BLaER1 treated with 17β-estradiol and CSF1 and Interleukin-3, amounts not matched to agents 10 nM and 100 nM (cell line): ENCODE measurements around the gene USP12.

Source experiments
- H3K27ac ChIP-seq, 11 experiments: shearing (Covaris generic); formaldehyde crosslinking; 2 replicates each; pipeline ENCODE4 v1.8.1; 2022
- H3K27me3 ChIP-seq, 11 experiments: shearing (Covaris generic); formaldehyde crosslinking; 2 replicates each; pipeline ENCODE4 v1.8.1; 2022
- H3K36me3 ChIP-seq, 11 experiments: shearing (Covaris generic); formaldehyde crosslinking; 2 replicates each; pipeline ENCODE4 v1.8.1; 2022
- H3K4me1 ChIP-seq, 10 experiments: shearing (Covaris generic); formaldehyde crosslinking; 2 replicates each; pipeline ENCODE4 v1.8.1; 2022
- H3K4me2 ChIP-seq, 11 experiments: shearing (Covaris generic); formaldehyde crosslinking; 2 replicates each; pipeline ENCODE4 v1.8.1; 2022
- H3K4me3 ChIP-seq, 10 experiments: shearing (Covaris generic); formaldehyde crosslinking; 2 replicates each; pipeline ENCODE4 v1.8.1; 2022
- H3K9ac ChIP-seq, 11 experiments: shearing (Covaris generic); formaldehyde crosslinking; 2 replicates each; pipeline ENCODE4 v1.8.1; 2022
- H3K9me3 ChIP-seq, 11 experiments: shearing (Covaris generic); formaldehyde crosslinking; replicated peaks in 1 of 11; 2 replicates each; pipeline ENCODE4 v1.8.1; 2022
- H4K20me1 ChIP-seq, 11 experiments: shearing (Covaris generic); formaldehyde crosslinking; 2 replicates each; pipeline ENCODE4 v1.8.1; 2022
- Cebpa-rat ChIP-seq, 11 experiments: shearing (Covaris generic); IDR thresholded peaks; 2 replicates each; pipeline ENCODE4 v1.8.1; 2022

The USP12 gene

GRCh38 chr13:27189192-27189591, 17.6 kb upstream of the USP12 start:
- Histone ChIP-seq H4K20me1 (no peaks in the 10 kb centered on the region), H3K9ac (no peak overlapping the region)

GRCh38 chr13:27188239-27188638, 16.6 kb upstream of the USP12 start:
- no peak for TF ChIP-seq Cebpa-rat (IDR thresholded peaks at IDR 0.05)

More at GRCh38 chr13:27189192-27189591, 17.6 kb upstream of the USP12 start:
- no peak overlapping the region for H3K4me3 ChIP-seq
- H3K36me3 ChIP-seq: no peaks in the 10 kb centered on the region
- TF ChIP-seq Cebpa-rat (IDR thresholded peaks at IDR 0.05): no peak
- H3K27ac ChIP-seq: no peak overlapping the region
- H3K4me2 ChIP-seq: no peak overlapping the region
- H3K4me1 ChIP-seq: peaks cover 0 to 13% (median 6%) of the 10 kb centered on the region in 10 experiments; a peak in 10 of 20 replicates
- no peaks in the 10 kb centered on the region for H3K9me3 ChIP-seq
- no peaks in the 10 kb centered on the region for H3K27me3 ChIP-seq

GRCh38 chr13:27186295-27186694, 14.7 kb upstream of the USP12 start:
- no peak for TF ChIP-seq Cebpa-rat (IDR thresholded peaks at IDR 0.05)
- Histone ChIP-seq H3K36me3 (no peaks in the 10 kb centered on the region), H3K9ac (no peak overlapping the region), H3K9me3 (no peaks in the 10 kb centered on the region), H3K27ac (no peak overlapping the region), H4K20me1 (no peaks in the 10 kb centered on the region), H3K4me1 (peaks cover 0 to 20% (median 0%) of the 10 kb centered on the region in 10 experiments; a peak in 6 of 20 replicates), H3K27me3 (no peaks in the 10 kb centered on the region), H3K4me2 (no peak overlapping the region), H3K4me3 (no peak overlapping the region)

More at GRCh38 chr13:27188239-27188638, 16.6 kb upstream of the USP12 start:
- no peak overlapping the region for H3K4me2 ChIP-seq
- H3K27me3 ChIP-seq: no peaks in the 10 kb centered on the region
- H3K9me3 ChIP-seq: no peaks in the 10 kb centered on the region
- H3K9ac ChIP-seq: no peak overlapping the region
- no peak overlapping the region for H3K27ac ChIP-seq
- peaks cover 0 to 22% (median 6%) of the 10 kb centered on the region in 10 experiments; a peak in 11 of 20 replicates for H3K4me1 ChIP-seq
- no peaks in the 10 kb centered on the region for H3K36me3 ChIP-seq
- no peaks in the 10 kb centered on the region for H4K20me1 ChIP-seq
- H3K4me3 ChIP-seq: no peak overlapping the region

- no peaks in the 10 kb centered on the region for H3K9me3 ChIP-seq
- H3K27ac ChIP-seq: no peak overlapping the region
- no peak for TF ChIP-seq Cebpa-rat (IDR thresholded peaks at IDR 0.05)
- peaks cover 0 to 20% (median 0%) of the 10 kb centered on the region in 10 experiments; a peak in 6 of 20 replicates for H3K4me1 ChIP-seq
- H3K27me3 ChIP-seq: no peaks in the 10 kb centered on the region
- peak overlapping the region in 3 of 11 experiments; percentile 46 to 52 (median 47); a peak in 5 of 22 replicates for H3K4me2 ChIP-seq
- no peak overlapping the region for H3K4me3 ChIP-seq
- no peaks in the 10 kb centered on the region for H4K20me1 ChIP-seq
- H3K9ac ChIP-seq: no peak overlapping the region
- H3K36me3 ChIP-seq: no peaks in the 10 kb centered on the region
These were observed 12.0 kb upstream of the USP12 start for GRCh38 chr13:27183561-27184147.

GRCh38 chr13:27182844-27183497, 11.4 kb upstream of the USP12 start:
- no peaks in the 10 kb centered on the region for H3K27me3 ChIP-seq
- TF ChIP-seq Cebpa-rat (IDR thresholded peaks at IDR 0.05): no peak
- H4K20me1 ChIP-seq: no peaks in the 10 kb centered on the region
- no peak overlapping the region for H3K9ac ChIP-seq
- H3K4me1 ChIP-seq: peaks cover 0 to 27% (median 0%) of the 10 kb centered on the region in 10 experiments; a peak in 6 of 20 replicates
- H3K4me2 ChIP-seq: peak overlapping the region in 3 of 11 experiments; percentile 46 to 52 (median 47); a peak in 6 of 22 replicates
- H3K9me3 ChIP-seq: no peaks in the 10 kb centered on the region
- H3K4me3 ChIP-seq: no peak overlapping the region
- H3K27ac ChIP-seq: no peak overlapping the region
- H3K36me3 ChIP-seq: no peaks in the 10 kb centered on the region

- Histone ChIP-seq H4K20me1 (no peaks in the 10 kb centered on the region), H3K27ac (no peak overlapping the region), H3K9ac (no peak overlapping the region), H3K36me3 (no peaks in the 10 kb centered on the region), H3K27me3 (no peaks in the 10 kb centered on the region), H3K4me3 (no peak overlapping the region), H3K4me1 (peaks cover 0 to 36% (median 0%) of the 10 kb centered on the region in 10 experiments; a peak in 7 of 20 replicates), H3K4me2 (no peak overlapping the region), H3K9me3 (no peaks in the 10 kb centered on the region)
- no peak for TF ChIP-seq Cebpa-rat (IDR thresholded peaks at IDR 0.05)
These were observed 10.4 kb upstream of the USP12 start for GRCh38 chr13:27182054-27182453.

- Histone ChIP-seq H4K20me1 (no peaks in the 10 kb centered on the region), H3K4me1 (peaks cover 4 to 63% (median 4%) of the 10 kb centered on the region in 10 experiments), H3K27me3 (no peaks in the 10 kb centered on the region), H3K27ac (0 out of 22 replicates have a peak overlapping the region, but pooled peaks of 1 of the 11 experiments have one; percentile 0), H3K36me3 (no peaks in the 10 kb centered on the region), H3K4me3 (no peak overlapping the region), H3K4me2 (peak overlapping the region in 4 of 11 experiments; percentile 5 to 88 (median 68); a peak in 6 of 22 replicates), H3K9ac (no peak overlapping the region), H3K9me3 (no peaks in the 10 kb centered on the region)
- TF ChIP-seq Cebpa-rat (IDR thresholded peaks at IDR 0.05): no peak
These were observed 6.2 kb upstream of the USP12 start for GRCh38 chr13:27177852-27178251.

- Histone ChIP-seq H3K4me2 (peak overlapping the region in 4 of 11 experiments; percentile 4 to 88 (median 68); a peak in 7 of 22 replicates), H3K9me3 (no peaks in the 10 kb centered on the region), H3K36me3 (no peaks in the 10 kb centered on the region), H3K27me3 (no peaks in the 10 kb centered on the region), H3K4me1 (peaks cover 8 to 62% (median 11%) of the 10 kb centered on the region in 10 experiments), H3K9ac (peak overlapping the region in 1 of 11 experiments; percentile 10; a peak in 1 of 22 replicates), H3K27ac (peak overlapping the region in 3 of 11 experiments; percentile 12 to 63 (median 42); a peak in 5 of 22 replicates), H4K20me1 (no peaks in the 10 kb centered on the region), H3K4me3 (no peak overlapping the region)
- TF ChIP-seq Cebpa-rat (IDR thresholded peaks at IDR 0.05): no peak
These were observed 5.1 kb upstream of the USP12 start for GRCh38 chr13:27176470-27177410.
